IPS-18c (cell line): ENCODE results near the gene KIF14.
A peak's percentile ranks its signal among the peaks of the same experiment; 100 is the strongest.

ENCODE experiments used
- H3K4me3 ChIP-seq: 2 replicates; pipeline ENCODE4 v1.7.0; 2013; ENCODE audit warnings: low read depth, mild to moderate bottlenecking, low read length, moderate library complexity; ENCODE audit not compliant: insufficient read depth
- H3K9me3 ChIP-seq: one replicate; pipeline ENCODE4 v1.6.1; 2013; ENCODE audit warnings: mild to moderate bottlenecking, low read length, moderate library complexity; ENCODE audit not compliant: control insufficient read depth, insufficient read depth

KIF14 gene

GRCh38 chr1:200620273-200621131 lies at the start of gene KIF14:
Gene KIF14, minus strand, starts transcription at chr1:200620751. Its CDS starts 2,028 bp downstream, at chr1:200618723.
- Histone ChIP-seq H3K9me3 (no peaks in the 10 kb centered on the region), H3K4me3 (peak within 1 kb of the TSS; percentile 95)

- H3K4me3 ChIP-seq, result peak within 1 kb of the TSS; percentile 93
- H3K9me3 ChIP-seq, result no peaks in the 10 kb centered on the region
These were observed 49.0 kb upstream of the KIF14 start, which contains the start of gene DDX59 for GRCh38 chr1:200669314-200670241. Gene DDX59, minus strand, starts transcription at chr1:200669907. Its CDS starts 3,167 bp downstream, at chr1:200666740.

GRCh38 chr1:200668514-200669313 lies 48.2 kb upstream of the KIF14 start:
- peak overlapping the region; percentile 93 for H3K4me3 ChIP-seq
- H3K9me3 ChIP-seq, result no peaks in the 10 kb centered on the region

DNA sequence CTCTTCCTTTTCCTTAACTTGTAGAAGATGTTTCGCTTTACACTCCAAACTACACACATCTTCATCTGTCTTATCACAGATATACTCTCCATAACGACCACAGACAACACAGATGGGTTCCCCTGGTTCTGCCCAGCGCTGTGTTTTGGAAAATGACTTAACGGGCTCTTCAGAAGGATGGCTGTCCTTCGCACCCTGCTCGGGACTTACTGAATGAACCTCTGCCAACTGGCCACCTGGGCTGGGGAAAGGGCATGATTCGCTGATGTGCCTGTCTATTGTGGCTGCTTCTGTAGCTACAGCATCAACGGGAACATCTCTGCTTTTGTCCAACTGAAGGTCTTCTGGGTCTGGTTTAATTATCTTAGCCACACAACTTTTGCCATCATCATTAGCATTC lies 45.8 kb upstream of the KIF14 start:
- H3K4me3 ChIP-seq, result no peak overlapping the region
- no peaks in the 10 kb centered on the region for H3K9me3 ChIP-seq

- Histone ChIP-seq H3K4me3 (no peak overlapping the region), H3K9me3 (no peaks in the 10 kb centered on the region)
These were observed 45.3 kb upstream of the KIF14 start for GRCh38 chr1:200665861-200666260.

GRCh38 chr1:200660719-200661118 lies 40.2 kb upstream of the KIF14 start:
- no peak overlapping the region for H3K4me3 ChIP-seq

GRCh38 chr1:200659269-200659668 lies 38.7 kb upstream of the KIF14 start:
- H3K9me3 ChIP-seq, result no peaks in the 10 kb centered on the region
- no peak overlapping the region for H3K4me3 ChIP-seq

More at GRCh38 chr1:200660719-200661118, 40.2 kb upstream of the KIF14 start:
- no peaks in the 10 kb centered on the region for H3K9me3 ChIP-seq

DNA sequence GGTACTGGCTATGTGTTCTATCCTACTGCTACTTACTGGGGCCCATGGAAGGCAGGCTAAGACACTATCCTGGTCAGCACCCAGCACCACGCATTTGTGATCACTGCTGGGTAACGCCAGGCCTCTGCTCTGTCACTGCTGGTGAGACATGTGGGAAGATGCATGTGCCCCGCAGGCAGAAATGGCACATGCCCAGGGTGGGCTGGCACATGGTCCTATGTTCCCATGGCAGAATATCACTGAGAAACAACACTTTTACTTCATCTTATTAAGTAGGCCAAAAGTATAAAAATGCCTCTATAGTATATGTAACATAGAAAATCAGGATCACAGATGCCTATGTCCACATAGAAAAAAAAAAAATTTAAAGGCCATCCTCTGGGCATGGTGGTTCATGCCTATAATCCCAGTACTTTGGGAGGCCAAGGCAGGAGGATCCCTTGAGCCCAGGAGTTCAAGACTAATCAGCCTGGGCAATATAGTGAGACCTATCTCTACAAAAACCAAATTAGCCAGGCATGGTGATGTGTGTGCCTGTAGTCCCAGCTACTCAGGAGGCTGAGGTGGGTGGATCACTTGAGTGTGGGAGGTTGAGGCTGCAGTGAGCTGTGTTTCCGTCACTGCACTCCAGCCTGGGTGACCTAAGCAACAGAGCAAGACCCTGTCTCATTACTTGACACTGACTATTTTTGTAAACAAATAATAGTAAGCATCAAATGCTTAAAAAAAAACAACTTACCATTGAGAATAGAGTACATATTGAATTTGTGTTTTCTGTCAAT lies 37.7 kb upstream of the KIF14 start:
- no peaks in the 10 kb centered on the region for H3K9me3 ChIP-seq
- no peak overlapping the region for H3K4me3 ChIP-seq

DNA sequence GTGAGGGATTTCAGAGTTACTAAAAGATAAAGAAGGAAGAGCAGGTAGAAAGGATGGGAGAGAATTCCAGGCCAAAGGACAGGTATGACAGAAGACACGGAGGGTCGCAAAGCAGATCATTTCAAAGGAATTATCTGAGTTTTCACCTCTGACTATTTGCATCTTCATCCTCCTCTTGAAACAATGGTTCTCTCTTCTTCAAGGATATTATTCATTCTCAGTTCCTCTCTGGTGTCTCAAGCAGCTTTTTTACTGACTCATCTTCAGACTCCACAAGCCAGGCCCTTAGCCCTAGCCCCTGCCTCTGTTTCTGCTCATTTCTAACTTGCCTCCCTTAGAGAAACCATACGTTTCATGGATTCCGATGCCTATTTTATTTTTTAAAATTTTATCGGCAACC lies 34.1 kb upstream of the KIF14 start:
- no peaks in the 10 kb centered on the region for H3K9me3 ChIP-seq

GRCh38 chr1:200653022-200653462 lies 32.5 kb upstream of the KIF14 start:
- H3K4me3 ChIP-seq, result no peak overlapping the region
- no peaks in the 10 kb centered on the region for H3K9me3 ChIP-seq

More for the DNA sequence above, 34.1 kb upstream of the KIF14 start:
- H3K4me3 ChIP-seq, result no peak overlapping the region

GRCh38 chr1:200652378-200652777 lies 31.8 kb upstream of the KIF14 start:
- H3K9me3 ChIP-seq, result no peaks in the 10 kb centered on the region

DNA sequence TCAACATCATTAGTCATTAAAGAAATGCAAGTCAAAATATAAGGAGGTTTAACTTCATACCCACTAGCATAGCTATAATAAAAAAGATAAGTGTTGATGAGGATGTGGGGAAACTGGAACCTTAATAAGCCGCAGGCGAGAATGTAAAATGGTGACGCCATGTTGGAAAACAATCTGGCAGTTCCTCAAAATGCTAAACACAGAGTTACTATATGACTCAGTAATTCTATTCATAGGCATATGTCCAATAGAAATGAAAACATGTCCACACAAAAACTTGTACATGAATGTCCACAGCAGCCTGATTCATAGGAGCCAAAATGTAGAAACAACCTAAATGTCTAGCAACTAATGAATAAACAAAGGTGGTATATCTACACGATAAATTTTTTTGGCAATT lies 26.0 kb upstream of the KIF14 start:
- Histone ChIP-seq H3K9me3 (no peaks in the 10 kb centered on the region), H3K4me3 (no peak overlapping the region)

More at GRCh38 chr1:200652378-200652777, 31.8 kb upstream of the KIF14 start:
- H3K4me3 ChIP-seq, result no peak overlapping the region

- Histone ChIP-seq H3K4me3 (no peak overlapping the region), H3K9me3 (no peaks in the 10 kb centered on the region)
These were observed 23.5 kb upstream of the KIF14 start for GRCh38 chr1:200644021-200644420.

GRCh38 chr1:200642481-200642880 lies 21.9 kb upstream of the KIF14 start:
- Histone ChIP-seq H3K9me3 (no peaks in the 10 kb centered on the region), H3K4me3 (no peak overlapping the region)

DNA sequence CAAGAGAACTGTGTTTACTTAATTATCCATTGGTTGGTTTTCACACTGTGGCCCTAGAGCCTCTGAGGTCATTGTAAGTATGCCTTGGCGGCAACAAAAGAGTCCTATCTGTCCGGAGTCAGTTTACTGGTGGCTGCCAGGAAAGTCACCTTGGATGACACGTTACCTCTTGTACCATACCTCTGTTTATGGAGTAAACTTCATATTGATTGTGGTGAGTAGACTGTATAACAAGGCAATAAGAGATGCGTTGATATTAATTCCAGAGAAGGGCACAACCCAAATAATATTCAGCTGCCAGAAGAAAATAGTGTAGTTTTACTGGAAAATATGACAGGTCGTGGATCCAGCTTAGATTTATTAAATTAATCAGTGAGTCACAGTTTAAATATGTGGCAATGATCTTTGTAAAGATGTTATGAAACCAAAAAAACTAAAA lies 20.4 kb upstream of the KIF14 start:
- H3K4me3 ChIP-seq, result no peak overlapping the region

DNA sequence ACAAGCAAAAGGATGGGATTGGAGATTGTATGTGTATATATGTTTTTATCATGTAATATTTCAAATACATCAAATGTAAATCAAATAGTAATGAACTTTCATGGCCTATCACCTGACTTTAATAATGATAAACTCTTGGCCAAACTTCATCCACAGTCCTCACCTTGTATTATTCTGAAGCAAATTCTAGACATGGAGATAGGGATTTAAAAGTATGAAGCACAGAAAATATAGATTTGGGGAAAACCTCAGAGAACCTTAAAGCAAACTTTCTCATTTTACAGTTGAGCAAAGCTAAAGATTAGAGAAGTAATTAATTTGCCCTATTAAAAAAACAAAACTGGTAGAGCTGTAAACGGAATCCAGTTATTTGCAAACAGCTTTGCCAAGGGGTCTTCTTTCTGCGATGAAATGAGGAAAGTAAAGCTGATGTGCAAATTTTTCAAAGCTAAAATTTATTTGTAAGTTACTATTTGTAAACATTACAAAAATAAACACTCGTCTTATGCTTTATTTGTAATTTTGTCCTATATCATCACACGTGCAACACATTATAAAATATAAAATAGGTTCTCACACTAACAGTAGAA lies 19.9 kb upstream of the KIF14 start:
- no peaks in the 10 kb centered on the region for H3K9me3 ChIP-seq
- H3K4me3 ChIP-seq, result no peak overlapping the region

More for the DNA sequence above, 20.4 kb upstream of the KIF14 start:
- H3K9me3 ChIP-seq, result no peaks in the 10 kb centered on the region
